Endothelial cell (in vitro differentiated cells): Measurements from ENCODE around the gene ITPR2. TPM values are rescaled to one million over a fixed set of nuclear protein-coding genes. Genes with fewer than 3 reads are reported as not detected.

Source experiments
- DNase-seq: peaks from one replicate; pipeline ENCODE4 v3.0.0; 2021; ENCODE audit warnings: low spot score
- H3K27ac Mint-ChIP-seq: one replicate; pipeline ENCODE4 v1.8.0; 2021; ENCODE audit warnings: mixed read lengths, inconsistent platforms; ENCODE audit not compliant: unreplicated experiment
- H3K27me3 Mint-ChIP-seq: one replicate; pipeline ENCODE4 v1.8.0; 2021; ENCODE audit warnings: mild to moderate bottlenecking, moderate library complexity, mixed read lengths, inconsistent platforms; ENCODE audit not compliant: unreplicated experiment
- H3K36me3 Mint-ChIP-seq: one replicate; pipeline ENCODE4 v1.8.0; 2021; ENCODE audit warnings: mild to moderate bottlenecking, low read depth, mixed read lengths, inconsistent platforms; ENCODE audit not compliant: unreplicated experiment
- H3K4me1 Mint-ChIP-seq: one replicate; pipeline ENCODE4 v1.8.0; 2021; ENCODE audit warnings: mild to moderate bottlenecking, mixed read lengths, inconsistent platforms; ENCODE audit not compliant: unreplicated experiment
- H3K4me3 Mint-ChIP-seq: one replicate; pipeline ENCODE4 v1.8.0; 2021; ENCODE audit warnings: mild to moderate bottlenecking, mixed read lengths, inconsistent platforms; ENCODE audit not compliant: unreplicated experiment
- H3K9me3 Mint-ChIP-seq: one replicate; pipeline ENCODE4 v1.8.0; 2021; ENCODE audit warnings: mixed read lengths, inconsistent platforms; ENCODE audit not compliant: unreplicated experiment
- CTCF ChIP-seq: fragments of 200-600 bp; sonication (generic); IDR thresholded peaks from one replicate; pipeline ENCODE4 v1.5.0; 2021; ENCODE audit warnings: antibody characterized with exemption; ENCODE audit not compliant: unreplicated experiment
- total RNA-seq: library from RNA; stranded (reverse); fragmentation: NEBNext Ultra II Directional; extraction: Animal tissue kit (Norgen Biotek cat#: 25700); gene quantifications from one replicate; pipeline ENCODE4 v1.2.1, GENCODE V29; 2021; ENCODE audit not compliant: unreplicated experiment

Gene ITPR2
- total RNA-seq, 1 donor from 2014 or later, result 33.8 TPM

- Mint-ChIP-seq H3K4me3 (no peak overlapping the region), H3K27me3 (peaks cover 2% of the 10 kb centered on the region), H3K9me3 (no peaks in the 10 kb centered on the region), H3K36me3 (peaks cover 3% of the 10 kb centered on the region), H3K4me1 (no peaks in the 10 kb centered on the region), H3K27ac (no peak overlapping the region)
- no peak for TF ChIP-seq CTCF
- DNase-seq, result no peak
These were observed 474.3 kb downstream of the ITPR2 start for GRCh38 chr12:26358651-26359050.

GRCh38 chr12:26347300-26347699 is 485.7 kb downstream of the ITPR2 start:
- Mint-ChIP-seq H3K9me3 (no peaks in the 10 kb centered on the region), H3K4me1 (peaks cover 5% of the 10 kb centered on the region), H3K36me3 (no peaks in the 10 kb centered on the region), H3K27me3 (peaks cover 4% of the 10 kb centered on the region), H3K4me3 (no peak overlapping the region), H3K27ac (no peak overlapping the region)
- DNase-seq, result no peak
- TF ChIP-seq CTCF, result no peak

DNA sequence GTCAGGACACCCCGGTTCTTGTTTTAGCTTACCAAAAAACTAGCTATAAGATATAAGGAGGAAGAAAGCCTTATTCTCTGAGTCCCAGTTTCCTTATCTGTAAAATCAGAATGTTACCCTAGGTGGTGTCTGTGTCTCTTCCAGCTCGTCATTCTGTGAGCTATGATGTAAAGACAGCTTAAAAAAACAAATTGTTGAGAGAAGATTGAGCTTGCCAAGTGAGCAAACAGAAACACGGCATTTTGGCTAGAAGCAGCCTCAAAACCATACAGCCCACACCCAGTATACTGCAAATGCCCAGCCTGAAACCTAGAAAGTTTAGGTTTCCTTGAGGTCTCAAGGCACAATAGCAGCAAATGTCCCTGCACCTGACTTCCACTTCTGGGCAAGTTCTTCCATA is 486.3 kb downstream of the ITPR2 start:
- no peaks in the 10 kb centered on the region for H3K36me3 Mint-ChIP-seq
- DNase-seq, result no peak
- no peak for TF ChIP-seq CTCF
- H3K27ac Mint-ChIP-seq, result no peak overlapping the region
- peaks cover 6% of the 10 kb centered on the region for H3K4me1 Mint-ChIP-seq
- no peaks in the 10 kb centered on the region for H3K9me3 Mint-ChIP-seq
- no peak overlapping the region for H3K4me3 Mint-ChIP-seq
- H3K27me3 Mint-ChIP-seq, result peaks cover 4% of the 10 kb centered on the region

DNA sequence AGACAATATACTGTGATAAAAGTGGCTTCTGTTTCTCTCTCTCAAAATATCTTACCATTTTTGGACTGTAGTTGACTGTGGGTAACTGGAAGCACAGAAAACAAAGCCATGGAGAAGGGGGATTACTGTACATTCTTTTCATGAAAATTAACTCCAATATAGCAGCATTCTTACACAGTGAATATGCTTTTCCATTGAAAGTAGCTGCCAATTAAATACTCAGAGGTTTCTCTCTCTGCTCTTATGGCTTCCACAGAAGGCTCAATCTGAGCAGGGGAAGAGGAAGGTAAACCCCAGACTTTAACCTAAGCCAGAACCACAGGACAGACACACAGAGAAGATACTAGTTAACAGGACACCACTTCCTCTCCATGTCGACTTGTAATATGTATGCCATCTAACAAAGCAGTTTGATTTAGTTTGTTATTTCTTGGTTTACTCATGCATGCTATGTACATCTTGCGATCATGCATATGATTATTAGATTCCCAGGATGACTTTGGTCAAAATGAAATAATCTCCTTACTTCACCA is 487.5 kb downstream of the ITPR2 start:
- Mint-ChIP-seq H3K9me3 (no peaks in the 10 kb centered on the region), H3K36me3 (no peaks in the 10 kb centered on the region), H3K27me3 (no peaks in the 10 kb centered on the region), H3K4me1 (peaks cover 13% of the 10 kb centered on the region), H3K27ac (no peak overlapping the region), H3K4me3 (no peak overlapping the region)
- no peak for TF ChIP-seq CTCF
- no peak for DNase-seq

DNA sequence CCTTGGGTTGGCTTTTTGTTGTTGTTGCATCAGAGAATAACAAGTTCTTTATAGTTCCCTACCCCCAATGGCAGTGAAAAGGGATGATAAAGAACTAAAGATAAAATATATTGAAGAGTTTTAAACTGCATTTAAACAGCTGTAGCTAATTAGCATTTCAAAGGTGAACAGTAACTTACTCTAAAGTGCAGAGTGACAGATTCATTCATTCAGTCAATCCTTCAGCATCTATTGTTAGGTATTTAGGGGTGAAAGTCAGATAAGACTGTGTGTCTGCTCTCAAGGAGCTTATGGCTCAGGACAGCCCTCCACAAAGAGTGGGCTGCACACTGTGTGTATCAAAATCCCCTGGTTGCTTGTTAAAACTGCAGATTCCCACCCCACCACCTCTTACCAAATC is 491.5 kb downstream of the ITPR2 start:
- Mint-ChIP-seq H3K27ac (no peak overlapping the region), H3K27me3 (no peaks in the 10 kb centered on the region), H3K4me1 (peaks cover 17% of the 10 kb centered on the region), H3K36me3 (no peaks in the 10 kb centered on the region), H3K4me3 (no peak overlapping the region), H3K9me3 (no peaks in the 10 kb centered on the region)
- DNase-seq, result no peak
- TF ChIP-seq CTCF, result no peak
